Retinal pigment epithelial cell (primary cell): Measurements from ENCODE around the gene RAB15.

ENCODE experiments used
- DNase-seq: peaks from one replicate; pipeline ENCODE4 v3.0.0-alpha.2; 2010; ENCODE audit warnings: low read depth
- H3K4me3 ChIP-seq: 2 replicates; pipeline ENCODE4 v1.5.1; 2011; ENCODE audit warnings: mild to moderate bottlenecking, low read length, control low read depth, moderate library complexity
- TF ChIP-seq, protein P1 (sequence below): conservative IDR thresholded peaks from 2 replicates; pipeline ENCODE4 v1.5.1; 2011; ENCODE audit warnings: low read depth, low read length, control low read depth, inconsistent platforms

The RAB15 gene

DNA sequence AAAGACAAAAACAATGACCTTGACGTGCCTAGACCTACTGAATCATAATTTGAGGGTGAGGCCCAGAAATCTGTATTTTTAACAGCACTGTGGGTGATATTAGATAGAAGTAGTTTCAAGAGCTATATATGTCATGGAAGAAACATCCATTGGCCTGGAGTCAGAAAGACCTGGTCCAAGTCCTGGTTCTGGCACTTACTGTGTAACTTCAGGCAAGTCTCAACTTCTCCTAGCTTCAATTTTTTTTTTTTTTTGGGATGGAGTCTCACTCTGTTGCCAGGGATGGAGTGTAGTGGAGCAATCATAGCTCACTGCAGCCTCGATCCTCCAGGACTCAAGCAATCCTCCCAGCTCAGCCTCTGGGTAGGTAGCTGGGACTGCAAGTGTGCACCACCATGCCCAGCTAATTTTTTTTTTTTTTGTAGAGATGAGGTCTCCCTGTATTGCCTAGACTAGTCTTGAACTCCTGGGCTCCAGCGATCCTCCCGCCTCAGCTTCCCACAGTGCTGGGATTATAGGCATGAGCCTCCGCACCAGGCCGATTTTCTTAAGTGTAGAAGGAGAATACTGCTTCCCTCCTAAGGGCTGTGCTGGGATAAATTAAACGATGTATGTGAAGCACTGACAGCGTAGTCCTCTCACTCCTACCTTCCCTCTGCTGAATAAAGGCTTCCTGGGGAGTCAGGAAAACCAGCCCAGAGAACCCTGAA is 15.3 kb downstream of the RAB15 start:
- DNase-seq: no peak
- TF ChIP-seq, protein P1, sequence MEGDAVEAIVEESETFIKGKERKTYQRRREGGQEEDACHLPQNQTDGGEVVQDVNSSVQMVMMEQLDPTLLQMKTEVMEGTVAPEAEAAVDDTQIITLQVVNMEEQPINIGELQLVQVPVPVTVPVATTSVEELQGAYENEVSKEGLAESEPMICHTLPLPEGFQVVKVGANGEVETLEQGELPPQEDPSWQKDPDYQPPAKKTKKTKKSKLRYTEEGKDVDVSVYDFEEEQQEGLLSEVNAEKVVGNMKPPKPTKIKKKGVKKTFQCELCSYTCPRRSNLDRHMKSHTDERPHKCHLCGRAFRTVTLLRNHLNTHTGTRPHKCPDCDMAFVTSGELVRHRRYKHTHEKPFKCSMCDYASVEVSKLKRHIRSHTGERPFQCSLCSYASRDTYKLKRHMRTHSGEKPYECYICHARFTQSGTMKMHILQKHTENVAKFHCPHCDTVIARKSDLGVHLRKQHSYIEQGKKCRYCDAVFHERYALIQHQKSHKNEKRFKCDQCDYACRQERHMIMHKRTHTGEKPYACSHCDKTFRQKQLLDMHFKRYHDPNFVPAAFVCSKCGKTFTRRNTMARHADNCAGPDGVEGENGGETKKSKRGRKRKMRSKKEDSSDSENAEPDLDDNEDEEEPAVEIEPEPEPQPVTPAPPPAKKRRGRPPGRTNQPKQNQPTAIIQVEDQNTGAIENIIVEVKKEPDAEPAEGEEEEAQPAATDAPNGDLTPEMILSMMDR: no peak
- no peak overlapping the region for H3K4me3 ChIP-seq

GRCh38 chr14:64955297-64955696 is 16.8 kb downstream of the RAB15 start:
- H3K4me3 ChIP-seq: no peak overlapping the region

DNA sequence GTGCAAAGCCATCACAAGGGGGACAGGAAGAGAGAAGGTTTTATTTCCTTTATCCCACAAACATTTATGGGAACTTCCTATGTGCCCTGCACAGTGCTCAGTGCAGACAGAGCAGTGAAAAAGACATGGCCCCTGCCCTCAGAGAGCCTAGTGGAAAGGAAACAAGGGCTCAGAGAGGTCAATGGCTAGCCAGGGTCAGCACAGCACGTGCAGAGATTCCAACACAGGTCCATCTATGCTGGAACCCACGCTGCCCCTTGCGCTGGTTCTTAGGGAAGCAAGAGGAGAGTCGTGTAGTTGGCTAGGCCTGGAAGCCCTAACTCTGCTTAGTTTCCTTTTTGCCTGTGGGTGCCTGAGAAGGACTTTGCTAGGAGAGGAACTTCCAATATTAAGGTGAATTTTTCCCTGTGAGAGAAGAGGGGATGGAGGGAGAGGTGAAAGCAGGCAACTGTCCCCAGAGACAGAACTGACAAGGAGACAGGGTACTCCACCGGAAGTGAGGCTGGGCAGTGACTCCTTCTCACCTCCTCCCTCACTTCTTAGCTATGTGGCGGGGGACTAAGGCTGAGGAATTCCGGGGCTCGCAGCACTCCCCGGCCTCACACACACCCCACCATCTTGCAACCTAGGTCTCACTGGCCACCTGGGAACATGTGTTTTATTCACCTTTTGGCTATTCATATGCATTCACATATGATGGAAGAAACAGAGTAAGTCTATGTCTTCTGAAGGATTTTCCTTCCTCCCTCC is 17.5 kb downstream of the RAB15 start:
- TF ChIP-seq, protein P1: no peak
- no peak overlapping the region for H3K4me3 ChIP-seq
- no peak for DNase-seq

More at GRCh38 chr14:64955297-64955696, 16.8 kb downstream of the RAB15 start:
- TF ChIP-seq, protein P1: no peak
- DNase-seq: no peak

DNA sequence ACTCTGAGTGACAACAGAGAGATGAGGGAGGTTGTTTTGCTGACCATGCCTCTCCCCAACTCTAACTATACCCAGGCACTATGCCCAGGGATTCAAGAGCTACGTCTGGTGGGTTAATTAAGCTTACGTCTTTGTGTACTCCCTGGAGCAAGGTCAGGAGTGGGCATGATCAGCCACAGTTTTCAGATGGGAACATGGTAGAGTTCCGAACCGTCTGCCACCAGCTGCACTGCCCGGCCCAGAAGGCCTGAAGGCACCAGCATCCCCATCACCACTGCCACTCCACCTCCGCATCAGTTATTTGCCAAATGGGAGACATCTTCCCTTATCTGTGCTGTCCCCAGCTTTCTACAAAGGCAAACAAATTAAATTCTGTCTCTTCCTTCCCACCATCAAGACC is 18.5 kb downstream of the RAB15 start:
- H3K4me3 ChIP-seq: no peak overlapping the region
- TF ChIP-seq, protein P1: no peak
- no peak for DNase-seq

- TF ChIP-seq, protein P1: no peak
- no peak for DNase-seq
- H3K4me3 ChIP-seq: no peak overlapping the region
Measured at GRCh38 chr14:64953310-64953654, 18.9 kb downstream of the RAB15 start.

- no peak overlapping the region for H3K4me3 ChIP-seq
- DNase-seq: no peak
- TF ChIP-seq, protein P1: no peak
Measured at GRCh38 chr14:64952598-64953309, 19.4 kb downstream of the RAB15 start.

- H3K4me3 ChIP-seq: no peak overlapping the region
- DNase-seq: no peak
- TF ChIP-seq, protein P1: no peak
Measured at GRCh38 chr14:64951724-64952123, 20.4 kb downstream of the RAB15 start.
